Superior temporal gyrus (tissue), 1 donor: ENCODE measurements around the gene ALX1.
"Not testable (repeated sequence)": the region's sequence is repeated elsewhere in the genome, so short reads cannot be mapped to it uniquely, and the experiment has no call there.

Experiments
- DNase-seq: peaks from one replicate; pipeline ENCODE4 v3.0.0-alpha.2; 2016; ENCODE audit errors: extremely low spot score

Gene ALX1

GRCh38 chr12:85301051-85301450 lies 21.0 kb downstream of the ALX1 start:
- no peak for DNase-seq

GRCh38 chr12:85308374-85308773 lies 28.4 kb downstream of the ALX1 start:
- no peak for DNase-seq

- no peak for DNase-seq
Measured at GRCh38 chr12:85309125-85309566, 29.1 kb downstream of the ALX1 start.

GRCh38 chr12:85310025-85310424 lies 30.0 kb downstream of the ALX1 start:
- DNase-seq: no peak

- no peak for DNase-seq
Measured at GRCh38 chr12:85310456-85311076, 30.5 kb downstream of the ALX1 start.

DNA sequence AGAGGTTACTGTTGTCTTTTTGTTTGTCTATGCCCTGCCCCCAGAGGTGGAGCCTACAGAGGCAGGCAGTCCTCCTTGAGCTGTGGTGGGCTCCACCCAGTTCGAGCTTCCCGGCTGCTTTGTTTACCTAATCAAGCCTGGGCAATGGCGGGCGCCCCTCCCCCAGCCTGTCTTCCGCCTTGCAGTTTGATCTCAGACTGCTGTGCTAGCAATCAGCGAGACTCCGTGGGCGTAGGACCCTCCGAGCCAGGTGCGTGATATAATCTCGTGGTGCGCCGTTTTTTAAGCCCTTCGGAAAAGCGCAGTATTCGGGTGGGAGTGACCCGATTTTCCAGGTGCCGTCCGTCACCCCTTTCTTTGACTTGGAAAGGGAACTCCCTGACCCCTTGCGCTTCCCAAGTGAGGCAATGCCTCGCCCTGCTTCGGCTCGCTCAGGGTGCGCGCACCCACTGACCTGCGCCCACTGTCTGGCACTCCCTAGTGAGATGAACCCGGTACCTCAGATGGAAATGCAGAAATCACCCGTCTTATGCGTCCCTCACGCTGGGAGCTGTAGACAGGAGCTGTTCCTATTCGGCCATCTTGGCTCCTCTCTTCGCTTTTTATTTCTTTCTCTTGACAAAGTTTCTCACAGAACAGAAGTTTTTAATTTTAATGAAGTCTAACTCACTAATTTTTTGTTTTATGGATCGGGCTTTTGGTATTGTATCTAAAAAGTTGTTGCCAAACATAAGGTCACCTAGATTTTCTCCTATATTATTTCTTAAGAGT lies 38.0 kb downstream of the ALX1 start:
- DNase-seq: not testable (repeated sequence)

GRCh38 chr12:85322715-85323114 lies 42.7 kb downstream of the ALX1 start:
- DNase-seq: no peak

GRCh38 chr12:85325442-85325841 lies 45.4 kb downstream of the ALX1 start:
- DNase-seq: no peak

- DNase-seq: no peak
Measured at GRCh38 chr12:85329913-85330312, 49.9 kb downstream of the ALX1 start.

DNA sequence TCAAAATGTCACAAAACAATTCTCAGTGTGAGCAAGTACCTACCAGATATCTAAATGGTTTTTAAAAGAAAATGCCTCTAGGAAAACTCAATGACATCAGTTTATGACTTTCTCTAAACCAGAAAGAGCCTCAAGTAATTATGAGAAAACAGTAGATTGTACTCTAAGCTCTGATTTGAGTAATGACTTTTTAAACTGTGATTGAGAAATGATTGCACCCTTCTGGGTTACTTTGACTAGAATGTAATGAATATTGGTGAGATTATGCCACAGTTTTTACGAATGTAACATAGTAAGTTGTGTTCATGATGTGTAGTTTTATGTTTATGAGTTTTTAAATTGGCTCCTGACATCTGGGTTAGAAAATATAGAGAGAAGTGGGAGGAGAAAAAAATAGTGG lies 68.8 kb downstream of the ALX1 start:
- no peak for DNase-seq

DNA sequence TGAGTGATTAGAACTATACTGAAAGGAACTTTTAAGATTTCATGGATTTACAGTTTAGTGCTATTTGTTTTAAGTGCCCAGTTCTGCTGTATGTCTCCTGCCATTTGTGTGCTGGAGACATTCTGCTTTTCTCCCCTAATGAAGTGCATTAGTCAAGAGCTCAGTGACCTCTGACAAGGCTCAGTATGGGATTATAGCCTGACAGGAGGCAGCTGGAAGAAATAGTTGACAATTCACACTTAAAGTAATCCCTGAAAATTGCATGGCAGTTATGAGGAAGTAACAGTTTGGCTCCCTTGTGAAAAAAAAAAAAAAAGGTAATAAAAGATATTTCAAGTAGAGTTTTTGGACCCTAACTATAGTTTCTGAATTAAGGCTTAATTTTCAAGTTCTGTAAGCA lies 70.3 kb downstream of the ALX1 start:
- no peak for DNase-seq
